ENCODE results near the gene MIDN. TPM values are rescaled to one million over a fixed set of nuclear protein-coding genes. Genes with fewer than 3 reads are reported as not detected.

Gene MIDN
- total RNA-seq, 4 donors from 2014 or later = 34.9 to 117 (median 86.3) TPM

DNA sequence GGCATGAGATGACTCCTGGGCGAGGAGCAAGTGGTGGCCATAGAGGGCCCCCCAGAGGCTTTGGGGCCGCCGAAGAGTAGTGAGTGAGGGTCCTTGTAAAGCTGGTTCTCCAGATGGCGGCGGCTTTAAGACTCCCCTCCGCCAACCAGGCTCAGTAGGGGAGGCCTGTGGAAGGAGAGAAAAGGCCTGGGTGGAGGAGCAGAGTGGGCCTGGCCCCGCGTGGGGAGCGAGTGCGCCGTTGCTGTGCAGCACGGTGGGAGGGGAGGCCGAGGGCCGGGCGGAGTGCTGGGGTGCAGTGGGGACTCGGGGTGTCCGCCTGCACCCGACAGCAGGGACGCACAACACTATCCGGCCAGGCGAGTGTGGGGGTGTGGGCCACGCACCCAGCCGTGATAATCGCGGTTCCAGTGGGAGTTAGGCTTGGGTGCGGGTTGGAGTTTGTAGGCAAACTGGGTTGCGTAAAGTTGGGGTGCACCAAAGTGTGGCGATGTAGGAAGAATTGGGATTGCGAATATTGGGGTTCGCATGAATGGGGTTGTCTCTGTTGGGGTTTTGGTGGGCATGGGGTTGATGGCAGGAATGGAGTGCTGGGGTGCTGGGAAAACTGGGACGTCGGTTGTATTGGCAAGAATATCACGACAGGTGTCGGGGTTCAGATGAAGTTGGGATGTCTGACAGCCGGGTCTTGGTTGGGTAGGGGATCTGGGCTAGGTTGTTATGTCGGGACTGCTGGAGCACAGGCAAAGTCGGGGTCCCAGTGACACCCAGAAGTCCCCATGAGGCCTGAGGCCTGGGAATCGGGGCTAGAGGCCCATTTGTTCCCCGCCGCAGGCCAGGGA lies 20.1 kb downstream of the MIDN start:
- peaks cover 59 to 66% of the 10 kb centered on the region in 2 donors for H3K4me1 ChIP-seq
- intact Hi-C loops (cut with DNase I; ENCODE audit: low total_unique reads) = loop anchor here (1.0 kb wide), 1 partner anchor 166 kb away; no protein-coding TSS in a partner anchor

DNA sequence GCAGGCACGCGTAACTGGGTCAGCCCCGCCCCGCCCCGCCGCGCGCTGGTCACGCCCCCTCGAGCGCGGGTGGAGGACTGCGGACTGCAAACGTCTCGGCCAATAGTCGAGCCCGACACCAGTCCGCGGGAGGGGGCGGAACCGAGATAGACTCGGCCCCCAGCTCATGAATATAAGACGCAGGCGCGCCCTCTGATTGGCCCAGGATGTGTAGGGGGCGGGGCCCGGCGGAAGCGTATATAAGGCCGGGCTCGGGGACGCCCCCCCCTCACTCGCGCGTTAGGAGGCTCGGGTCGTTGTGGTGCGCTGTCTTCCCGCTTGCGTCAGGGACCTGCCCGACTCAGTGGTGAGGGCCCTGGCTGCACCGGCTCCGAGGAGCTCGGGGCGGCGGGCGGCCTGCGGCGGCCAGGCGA lies 20.7 kb downstream of the MIDN start, which contains the start of gene CIRBP:
TSS of gene CIRBP (plus strand) at position 268 of the 413 bp plus-strand sequence. CDS start 1,602 bp downstream, outside the sequence.
- peak within 1 kb of the TSS; percentile 92 to 99 (median 98) for H3K27ac ChIP-seq
- peak; percentile 99 to 100 for TF ChIP-seq POLR2A (IDR thresholded peaks at IDR 0.05)
- TF ChIP-seq, protein P1, sequence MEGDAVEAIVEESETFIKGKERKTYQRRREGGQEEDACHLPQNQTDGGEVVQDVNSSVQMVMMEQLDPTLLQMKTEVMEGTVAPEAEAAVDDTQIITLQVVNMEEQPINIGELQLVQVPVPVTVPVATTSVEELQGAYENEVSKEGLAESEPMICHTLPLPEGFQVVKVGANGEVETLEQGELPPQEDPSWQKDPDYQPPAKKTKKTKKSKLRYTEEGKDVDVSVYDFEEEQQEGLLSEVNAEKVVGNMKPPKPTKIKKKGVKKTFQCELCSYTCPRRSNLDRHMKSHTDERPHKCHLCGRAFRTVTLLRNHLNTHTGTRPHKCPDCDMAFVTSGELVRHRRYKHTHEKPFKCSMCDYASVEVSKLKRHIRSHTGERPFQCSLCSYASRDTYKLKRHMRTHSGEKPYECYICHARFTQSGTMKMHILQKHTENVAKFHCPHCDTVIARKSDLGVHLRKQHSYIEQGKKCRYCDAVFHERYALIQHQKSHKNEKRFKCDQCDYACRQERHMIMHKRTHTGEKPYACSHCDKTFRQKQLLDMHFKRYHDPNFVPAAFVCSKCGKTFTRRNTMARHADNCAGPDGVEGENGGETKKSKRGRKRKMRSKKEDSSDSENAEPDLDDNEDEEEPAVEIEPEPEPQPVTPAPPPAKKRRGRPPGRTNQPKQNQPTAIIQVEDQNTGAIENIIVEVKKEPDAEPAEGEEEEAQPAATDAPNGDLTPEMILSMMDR (IDR thresholded peaks at IDR 0.05 in 4 of 5, conservative IDR thresholded peaks at IDR 0.05 in 1 of 5) = peak in 1 of 5 experiments; percentile 40
- intact Hi-C loops (cut with DNase I; ENCODE audit: low total_unique reads) = loop anchor here (1.0 kb wide), 1 partner anchor 167 kb away; no protein-coding TSS in a partner anchor
- peak within 1 kb of the TSS; percentile 51 to 81 (median 72) for H3K4me3 ChIP-seq
- DNase-seq (peak; percentile 100), ATAC-seq (peak; percentile 66 to 76)
- H3K36me3 ChIP-seq = peaks cover 0 to 33% of the 10 kb centered on the region in 2 donors
- in situ Hi-C loops (cut with MboI; ENCODE audit: low sequenced_read_pairs in 4 of 4) = no loop called here
- H3K4me1 ChIP-seq = peaks cover 66 to 72% of the 10 kb centered on the region in 2 donors
- no peaks in the 10 kb centered on the region for H3K9me3 ChIP-seq
- H3K27me3 ChIP-seq = no peaks in the 10 kb centered on the region

More for the DNA sequence above, 20.1 kb downstream of the MIDN start:
- H3K36me3 ChIP-seq = peaks cover 0 to 27% of the 10 kb centered on the region in 2 donors
- no peaks in the 10 kb centered on the region for H3K27me3 ChIP-seq
- no peak for TF ChIP-seq POLR2A (IDR thresholded peaks at IDR 0.05)
- TF ChIP-seq, protein P1 (IDR thresholded peaks at IDR 0.05 in 4 of 5, conservative IDR thresholded peaks at IDR 0.05 in 1 of 5) = peak in 1 of 5 experiments; percentile 17
- in situ Hi-C loops (cut with MboI; ENCODE audit: low sequenced_read_pairs in 4 of 4) = no loop called here
- peak overlapping the region; percentile 92 to 99 (median 98) for H3K27ac ChIP-seq
- no peaks in the 10 kb centered on the region for H3K9me3 ChIP-seq
- ATAC-seq (no peak), DNase-seq (peak in 1 of 2 donors; percentile 36)
- peak overlapping the region in 2 of 4 donors; percentile 30 to 69 for H3K4me3 ChIP-seq

DNA sequence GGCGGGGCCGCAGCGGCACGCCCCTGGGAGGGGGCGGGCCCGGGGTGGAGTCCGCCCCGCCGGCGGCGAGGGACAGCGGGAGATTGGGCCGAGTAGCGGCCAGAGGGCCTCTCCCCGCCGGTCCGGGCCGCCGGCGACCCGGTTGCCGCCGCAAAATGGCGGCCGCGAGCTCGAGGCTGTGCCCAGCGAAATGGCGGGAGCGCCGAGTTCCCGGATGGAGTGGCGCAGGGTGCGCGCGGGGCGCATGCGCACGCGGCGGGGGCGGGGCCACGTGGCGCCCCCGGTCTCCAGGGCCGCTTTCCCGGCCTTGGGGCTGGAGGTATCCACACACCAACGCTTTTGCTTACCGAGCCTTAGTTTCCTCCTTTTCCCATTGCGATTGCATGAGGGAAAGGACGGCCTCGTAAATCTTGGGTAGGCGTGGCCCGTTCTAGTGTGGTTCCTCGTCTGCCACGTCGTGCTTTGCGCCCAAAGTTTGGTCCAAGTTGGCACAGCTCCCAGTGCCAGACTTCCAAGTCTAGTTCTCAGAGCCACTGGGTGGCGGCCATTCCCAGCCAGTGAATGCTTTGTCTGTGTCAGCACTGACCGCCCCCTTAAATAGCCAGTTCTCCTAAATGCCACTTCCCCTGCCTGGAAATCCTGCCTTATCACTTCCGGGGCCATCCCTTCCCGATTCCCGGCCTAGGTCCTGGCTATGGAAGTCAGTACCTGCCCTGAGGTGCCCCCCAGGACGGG lies 21.3 kb downstream of the MIDN start:
- peaks cover 0 to 39% of the 10 kb centered on the region in 2 donors for H3K36me3 ChIP-seq
- TF ChIP-seq, protein P1 (IDR thresholded peaks at IDR 0.05 in 4 of 5, conservative IDR thresholded peaks at IDR 0.05 in 1 of 5) = peak in 2 of 5 experiments; percentile 13 to 21
- TF ChIP-seq POLR2A (IDR thresholded peaks at IDR 0.05) = peak in 1 of 2 donors; percentile 50
- H3K27ac ChIP-seq = peak overlapping the region; percentile 92 to 99 (median 98)
- H3K4me1 ChIP-seq = peaks cover 71 to 78% of the 10 kb centered on the region in 2 donors
- H3K4me3 ChIP-seq = peak overlapping the region; percentile 51 to 81 (median 72)
- no peaks in the 10 kb centered on the region for H3K9me3 ChIP-seq
- intact Hi-C loops (cut with DNase I; ENCODE audit: low total_unique reads) = loop anchor here (1.0 to 10.0 kb wide), 2 partner anchors 167 to 475 kb away; partner anchors contain the start of gene PTBP1
- ATAC-seq (peak; percentile 59), DNase-seq (peak; percentile 76 to 88)
- no peaks in the 10 kb centered on the region for H3K27me3 ChIP-seq
- in situ Hi-C loops (cut with MboI; ENCODE audit: low sequenced_read_pairs in 4 of 4) = no loop called here

DNA sequence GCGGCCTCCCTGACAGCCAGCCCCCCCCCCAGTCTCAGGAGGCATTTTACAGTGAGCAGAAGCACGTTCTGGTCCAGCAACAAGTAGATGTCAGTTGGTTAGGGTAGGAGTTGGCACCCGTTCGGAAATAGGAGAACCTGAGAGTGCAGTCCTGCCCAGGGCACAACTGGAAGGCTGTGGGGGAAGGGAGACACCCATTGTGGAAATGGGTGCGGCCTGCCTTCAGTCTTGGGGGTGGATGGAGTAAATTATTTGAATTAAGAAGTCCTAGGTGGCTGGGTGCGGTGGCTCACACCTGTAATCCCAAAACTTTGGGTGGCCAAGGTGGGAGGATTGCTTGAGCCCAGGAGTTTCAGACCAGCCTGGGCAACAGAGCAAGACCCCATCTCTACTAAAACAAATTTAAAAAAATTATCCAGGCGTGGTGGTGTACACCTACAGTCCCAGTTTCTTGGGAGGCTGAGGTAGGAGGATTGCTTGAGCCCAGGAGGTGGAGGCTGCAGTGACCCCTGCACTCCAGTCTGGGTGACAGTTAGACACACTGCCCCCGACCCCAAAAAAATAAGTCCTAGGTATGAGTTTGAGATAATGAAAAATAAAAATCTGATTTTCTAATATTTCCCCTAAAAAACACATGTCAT lies 21.9 kb downstream of the MIDN start:
- intact Hi-C loops (cut with DNase I; ENCODE audit: low total_unique reads) (loop anchor here (10.0 kb wide), 1 partner anchor 476 kb away; the partner anchor contains the start of gene PTBP1), in situ Hi-C loops (cut with MboI; ENCODE audit: low sequenced_read_pairs in 4 of 4) (no loop called here)
- Histone ChIP-seq H3K36me3 (peaks cover 0 to 42% of the 10 kb centered on the region in 2 donors), H3K4me1 (peaks cover 75 to 83% of the 10 kb centered on the region in 2 donors), H3K4me3 (peak overlapping the region; percentile 51 to 81 (median 72)), H3K9me3 (no peaks in the 10 kb centered on the region), H3K27ac (peak overlapping the region; percentile 92 to 99 (median 98)), H3K27me3 (no peaks in the 10 kb centered on the region)
- TF ChIP-seq POLR2A (IDR thresholded peaks at IDR 0.05) = no peak
- TF ChIP-seq, protein P1 (IDR thresholded peaks at IDR 0.05 in 4 of 5, conservative IDR thresholded peaks at IDR 0.05 in 1 of 5) = no peak
- ATAC-seq (peak; percentile 4 to 27), DNase-seq (peak; percentile 61 to 87)
